Lung (tissue), 12 donors: Measurements from ENCODE around the gene RPE. TPM values are rescaled to one million over a fixed set of nuclear protein-coding genes. Genes with fewer than 3 reads are reported as not detected.

Experiments
- ATAC-seq: fragments of 200-7000 bp; cut with Tn5 transposase; one replicate; pipeline ENCODE4 v1.9.1; 2020; ENCODE audit warnings: moderate number of reproducible peaks; ENCODE audit not compliant: insufficient read depth, low FRiP score
- DNase-seq, 3 donors: peaks; one replicate each; pipeline ENCODE4 v3.0.0-alpha.2; 2013 to 2017
- H3K27ac ChIP-seq, 2 donors: one replicate each; pipeline ENCODE4 v1.5.1; 2013; ENCODE audit warnings: mild to moderate bottlenecking in 2 of 2, moderate library complexity in 2 of 2, control low read depth in 1 of 2, inconsistent platforms in 1 of 2, low read depth in 1 of 2, low read length in 1 of 2
- H3K27me3 ChIP-seq, 3 donors: one replicate each; pipeline ENCODE4 v1.5.1; 2013; ENCODE audit warnings: low read length in 2 of 3; ENCODE audit not compliant: control insufficient read depth in 3 of 3, insufficient read depth in 3 of 3
- H3K36me3 ChIP-seq, 4 donors: one replicate each; pipeline ENCODE4 v1.5.1; 2013; ENCODE audit warnings: low read length in 4 of 4, mild to moderate bottlenecking in 1 of 4, moderate library complexity in 1 of 4; ENCODE audit not compliant: control insufficient read depth in 4 of 4, insufficient read depth in 4 of 4
- H3K4me1 ChIP-seq, 5 donors: one replicate each; pipeline ENCODE4 v1.5.1; 2013; ENCODE audit warnings: low read length in 5 of 5, mild to moderate bottlenecking in 2 of 5, moderate library complexity in 1 of 5; ENCODE audit not compliant: control insufficient read depth in 5 of 5, insufficient read depth in 5 of 5
- H3K4me3 ChIP-seq: one replicate; pipeline ENCODE4 v1.5.1; 2013; ENCODE audit warnings: mild to moderate bottlenecking, control low read depth, moderate library complexity
- H3K9ac ChIP-seq, 2 donors: one replicate each; pipeline ENCODE4 v1.5.1; 2013; ENCODE audit warnings: low read length in 2 of 2, control low read depth in 1 of 2; ENCODE audit not compliant: insufficient read depth in 1 of 2
- H3K9me3 ChIP-seq, 4 donors: one replicate each; pipeline ENCODE4 v1.5.1; 2013; ENCODE audit warnings: low read length in 3 of 4, mild to moderate bottlenecking in 1 of 4, moderate library complexity in 1 of 4; ENCODE audit not compliant: control insufficient read depth in 4 of 4, insufficient read depth in 3 of 4
- CTCF ChIP-seq: IDR thresholded peaks from 2 replicates; pipeline ENCODE4 v1.5.1; 2012; ENCODE audit warnings: mild to moderate bottlenecking; ENCODE audit errors: control extremely low read depth, extremely low read depth
- WGBS, 2 donors: extraction: QIAGEN DNeasy Blood & Tissue Kit; methylation state at CpG; one replicate each; pipeline ENCODE4 v1.1.7; 2013; 5-methylcytosine and 5-hydroxymethylcytosine counted together
- polyA plus RNA-seq, 2 donors: library from polyadenylated mRNA; stranded (reverse); fragments of 200-250 nt; gene quantifications; one replicate each; pipeline ENCODE4 v1.2.1, GENCODE V29; 2013
- total RNA-seq, 2 donors: library from RNA; depleted of rRNA in 1 of 2; stranded (reverse); fragments of >200 nt in 1 of 2; gene quantifications; one replicate each; pipeline ENCODE4 v1.2.1, GENCODE V29; 2014 to 2021
- donor health status: control.
- donor health status: control.
- donor health status: Bipolar disorder and iron deficiency.
- donor health status: healthy.
- donor health status: DM: yes; HTN: yes; CAD: no.

RPE gene
- total and polyA plus RNA-seq, 4 donors, result 12.5 to 72.2 (median 33.9) TPM

- Histone ChIP-seq H3K36me3 (no peaks in the 10 kb centered on the region), H3K4me3 (no peak overlapping the region), H3K4me1 (peaks cover 0 to 8% (median 0%) of the 10 kb centered on the region in 5 donors), H3K27ac (no peak overlapping the region), H3K9me3 (no peaks in the 10 kb centered on the region), H3K9ac (no peak overlapping the region), H3K27me3 (no peaks in the 10 kb centered on the region)
- ATAC-seq, result no peak
- whole genome bisulfite sequencing, 2 donors, result 11 to 13% methylated on average over 1 of the region's 1 CpG
- TF ChIP-seq CTCF, result no peak
- peak in 2 of 3 donors; percentile 41 to 50 for DNase-seq
Measured at GRCh38 chr2:209973328-209973727, 29.1 kb upstream of the RPE start.

GRCh38 chr2:209974576-209974975 lies 27.9 kb upstream of the RPE start:
- Histone ChIP-seq H3K9me3 (no peaks in the 10 kb centered on the region), H3K27me3 (no peaks in the 10 kb centered on the region), H3K27ac (no peak overlapping the region), H3K4me3 (no peak overlapping the region), H3K36me3 (no peaks in the 10 kb centered on the region), H3K4me1 (peaks cover 0 to 8% (median 0%) of the 10 kb centered on the region in 5 donors), H3K9ac (no peak overlapping the region)
- DNase-seq, result no peak
- 61 to 67% methylated on average over 1 of the region's 1 CpG for WGBS, 2 donors
- ATAC-seq, result no peak
- no peak for TF ChIP-seq CTCF

GRCh38 chr2:209976698-209977385 lies 25.6 kb upstream of the RPE start:
- TF ChIP-seq CTCF, result no peak

More at GRCh38 chr2:209976698-209977385, 25.6 kb upstream of the RPE start:
- ATAC-seq (no peak), DNase-seq (no peak)
- Histone ChIP-seq H3K36me3 (no peaks in the 10 kb centered on the region), H3K9me3 (no peaks in the 10 kb centered on the region), H3K4me3 (no peak overlapping the region), H3K4me1 (peaks cover 0 to 4% (median 0%) of the 10 kb centered on the region in 5 donors), H3K27ac (no peak overlapping the region), H3K27me3 (no peaks in the 10 kb centered on the region), H3K9ac (no peak overlapping the region)
- WGBS, 2 donors, result 88 to 93% methylated on average over 9 of the region's 9 CpGs
